GM12878 (cell line): Measurements from ENCODE around the gene BCAS3.

ENCODE experiments used
- CBFB ChIP-seq: IDR thresholded peaks from 2 replicates; pipeline ENCODE4 v1.6.1; 2016; ENCODE audit warnings: antibody characterized with exemption, low read depth
- EZH2 ChIP-seq: IDR thresholded peaks from 2 replicates; pipeline ENCODE4 v1.6.1; 2012; ENCODE audit warnings: low read depth, mild to moderate bottlenecking, control low read depth, inconsistent platforms, low read length, borderline replicate concordance; ENCODE audit not compliant: control insufficient read depth
- GABPA ChIP-seq: IDR thresholded peaks from 2 replicates; pipeline ENCODE4 v1.6.1; 2014; ENCODE audit warnings: antibody characterized with exemption, low read depth, mild to moderate bottlenecking, inconsistent platforms
- KAT2A ChIP-seq: conservative IDR thresholded peaks from 2 replicates; pipeline ENCODE4 v1.6.1; 2011; ENCODE audit warnings: low read depth, low read length; ENCODE audit not compliant: control insufficient read depth
- POLR2AphosphoS5 ChIP-seq: IDR thresholded peaks from 2 replicates; pipeline ENCODE4 v1.6.1; 2011; ENCODE audit warnings: mild to moderate bottlenecking, low read length, inconsistent platforms
- RAD21 ChIP-seq: IDR thresholded peaks from 2 replicates; pipeline ENCODE4 v1.6.1; 2011; ENCODE audit warnings: mild to moderate bottlenecking, low read depth, low read length, moderate library complexity; ENCODE audit not compliant: insufficient read depth
- TAF1 ChIP-seq: IDR thresholded peaks from 2 replicates; pipeline ENCODE4 v1.6.1; 2011; ENCODE audit warnings: mild to moderate bottlenecking, low read depth, low read length, borderline replicate concordance
- TF ChIP-seq, protein P1 (sequence below), 3 experiments: IDR thresholded peaks in 2 of 3; conservative IDR thresholded peaks in 1 of 3; 2 replicates each; pipeline ENCODE4 v1.5.1; 2011; ENCODE audit warnings: low read depth in 3 of 3, low read length in 3 of 3, mild to moderate bottlenecking in 3 of 3, control low read depth in 2 of 3, moderate library complexity in 2 of 3, inconsistent platforms in 1 of 3, mixed read lengths in 1 of 3; ENCODE audit not compliant: control insufficient read depth in 2 of 3, insufficient read depth in 1 of 3; ENCODE audit errors: extremely low read depth in 1 of 3
- TF ChIP-seq, protein P2 (sequence below): IDR thresholded peaks from 2 replicates; pipeline ENCODE4 v1.6.1; 2012; ENCODE audit warnings: low read length, inconsistent platforms
- TF ChIP-seq, protein P3 (sequence below): fragments of 450-650 bp; IDR thresholded peaks from 2 replicates; pipeline ENCODE4 v1.6.1; 2017; ENCODE audit warnings: borderline replicate concordance

DNA sequence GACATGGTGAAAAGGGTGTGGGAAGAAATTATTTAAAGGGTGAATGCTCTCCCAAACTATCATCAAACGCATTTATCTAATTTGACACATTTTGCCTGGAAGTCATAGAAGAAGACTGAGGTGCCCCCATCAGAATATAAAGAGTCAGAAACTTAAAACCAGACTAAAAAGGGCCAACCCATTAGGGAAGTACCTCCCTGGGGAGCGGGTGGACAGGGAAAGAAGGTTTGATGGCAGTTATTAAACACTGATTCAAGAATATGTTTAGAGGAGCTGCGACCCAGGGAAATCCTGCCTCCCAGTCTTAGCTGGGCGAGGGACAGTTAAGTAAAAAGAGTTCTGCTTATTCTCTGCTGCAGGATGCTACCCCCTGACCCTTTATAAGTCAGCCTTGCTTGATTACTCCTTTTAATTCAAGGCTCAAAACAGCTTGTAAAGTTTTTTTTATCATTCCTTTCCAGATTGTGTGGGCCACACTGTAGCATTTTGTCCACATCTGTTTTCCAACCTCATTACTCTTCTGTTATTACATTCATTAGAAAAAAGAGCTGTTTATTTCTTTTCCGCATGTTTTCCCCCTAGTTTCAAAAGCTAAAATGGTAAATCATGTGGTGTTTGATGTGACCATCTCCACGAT is 583.5 kb downstream of the BCAS3 start:
- TF ChIP-seq, protein P1, sequence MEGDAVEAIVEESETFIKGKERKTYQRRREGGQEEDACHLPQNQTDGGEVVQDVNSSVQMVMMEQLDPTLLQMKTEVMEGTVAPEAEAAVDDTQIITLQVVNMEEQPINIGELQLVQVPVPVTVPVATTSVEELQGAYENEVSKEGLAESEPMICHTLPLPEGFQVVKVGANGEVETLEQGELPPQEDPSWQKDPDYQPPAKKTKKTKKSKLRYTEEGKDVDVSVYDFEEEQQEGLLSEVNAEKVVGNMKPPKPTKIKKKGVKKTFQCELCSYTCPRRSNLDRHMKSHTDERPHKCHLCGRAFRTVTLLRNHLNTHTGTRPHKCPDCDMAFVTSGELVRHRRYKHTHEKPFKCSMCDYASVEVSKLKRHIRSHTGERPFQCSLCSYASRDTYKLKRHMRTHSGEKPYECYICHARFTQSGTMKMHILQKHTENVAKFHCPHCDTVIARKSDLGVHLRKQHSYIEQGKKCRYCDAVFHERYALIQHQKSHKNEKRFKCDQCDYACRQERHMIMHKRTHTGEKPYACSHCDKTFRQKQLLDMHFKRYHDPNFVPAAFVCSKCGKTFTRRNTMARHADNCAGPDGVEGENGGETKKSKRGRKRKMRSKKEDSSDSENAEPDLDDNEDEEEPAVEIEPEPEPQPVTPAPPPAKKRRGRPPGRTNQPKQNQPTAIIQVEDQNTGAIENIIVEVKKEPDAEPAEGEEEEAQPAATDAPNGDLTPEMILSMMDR (IDR thresholded peaks at IDR 0.05 in 2 of 3, conservative IDR thresholded peaks at IDR 0.05 in 1 of 3; ENCODE audit: control insufficient read depth in 2 of 3, extremely low read depth in 1 of 3, insufficient read depth in 1 of 3, low read depth in 3 of 3, low read length in 3 of 3), result no peak
- TF ChIP-seq RAD21, result no peak
- TF ChIP-seq, protein P2, sequence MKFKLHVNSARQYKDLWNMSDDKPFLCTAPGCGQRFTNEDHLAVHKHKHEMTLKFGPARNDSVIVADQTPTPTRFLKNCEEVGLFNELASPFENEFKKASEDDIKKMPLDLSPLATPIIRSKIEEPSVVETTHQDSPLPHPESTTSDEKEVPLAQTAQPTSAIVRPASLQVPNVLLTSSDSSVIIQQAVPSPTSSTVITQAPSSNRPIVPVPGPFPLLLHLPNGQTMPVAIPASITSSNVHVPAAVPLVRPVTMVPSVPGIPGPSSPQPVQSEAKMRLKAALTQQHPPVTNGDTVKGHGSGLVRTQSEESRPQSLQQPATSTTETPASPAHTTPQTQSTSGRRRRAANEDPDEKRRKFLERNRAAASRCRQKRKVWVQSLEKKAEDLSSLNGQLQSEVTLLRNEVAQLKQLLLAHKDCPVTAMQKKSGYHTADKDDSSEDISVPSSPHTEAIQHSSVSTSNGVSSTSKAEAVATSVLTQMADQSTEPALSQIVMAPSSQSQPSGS, result no peak
- TF ChIP-seq CBFB, result no peak
- TF ChIP-seq GABPA, result no peak
- TF ChIP-seq EZH2, result no peak
- no peak for TF ChIP-seq KAT2A
- TF ChIP-seq TAF1, result no peak
- TF ChIP-seq, protein P3, sequence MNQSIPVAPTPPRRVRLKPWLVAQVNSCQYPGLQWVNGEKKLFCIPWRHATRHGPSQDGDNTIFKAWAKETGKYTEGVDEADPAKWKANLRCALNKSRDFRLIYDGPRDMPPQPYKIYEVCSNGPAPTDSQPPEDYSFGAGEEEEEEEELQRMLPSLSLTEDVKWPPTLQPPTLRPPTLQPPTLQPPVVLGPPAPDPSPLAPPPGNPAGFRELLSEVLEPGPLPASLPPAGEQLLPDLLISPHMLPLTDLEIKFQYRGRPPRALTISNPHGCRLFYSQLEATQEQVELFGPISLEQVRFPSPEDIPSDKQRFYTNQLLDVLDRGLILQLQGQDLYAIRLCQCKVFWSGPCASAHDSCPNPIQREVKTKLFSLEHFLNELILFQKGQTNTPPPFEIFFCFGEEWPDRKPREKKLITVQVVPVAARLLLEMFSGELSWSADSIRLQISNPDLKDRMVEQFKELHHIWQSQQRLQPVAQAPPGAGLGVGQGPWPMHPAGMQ, result no peak
- TF ChIP-seq POLR2AphosphoS5, result no peak
